PC-3 (cell line): ENCODE measurements around the gene WDR19. TPM values are rescaled to one million over a fixed set of nuclear protein-coding genes. Genes with fewer than 3 reads are reported as not detected.
"Not testable (repeated sequence)": the region's sequence is repeated elsewhere in the genome, so short reads cannot be mapped to it uniquely, and the experiment has no call there.

Source experiments
- ATAC-seq: fragments of 200-7000 bp; cut with Tn5 transposase; 2 replicates; pipeline ENCODE4 v1.9.1; 2020; ENCODE audit warnings: mild to moderate bottlenecking, moderate library complexity
- BruUV-seq: library from RNA; stranded (reverse); fragments of 400-500 nt; replicated peaks from 2 replicates; lab custom pipeline; 2021; lab: Mats Ljungman, UMichigan
- CTCF ChIA-PET: fragments of 300-600 bp; sonication (Branson Sonifier 250); formaldehyde crosslinking; loops from one replicate; lab custom pipeline; 2022; ENCODE audit warnings: antibody characterized with exemption; lab: Charles Lee
- POLR2A ChIA-PET: fragments of 300-600 bp; sonication (Branson Sonifier 250); formaldehyde crosslinking; loops from one replicate; lab custom pipeline; 2022; ENCODE audit warnings: antibody characterized with exemption; ENCODE audit not compliant: unreplicated experiment; lab: Charles Lee
- DNase-seq: peaks from one replicate; pipeline ENCODE4 v3.0.0-alpha.2; 2015
- H2AFZ ChIP-seq: fragments of 300-600 bp; sonication (generic); 2 replicates; pipeline ENCODE4 v1.6.0; 2016; ENCODE audit warnings: antibody characterized with exemption, low read length
- H3F3A ChIP-seq: fragments of 300-600 bp; sonication (generic); one replicate; pipeline ENCODE4 v1.6.0; 2017; ENCODE audit warnings: antibody characterized with exemption, low read length, control low read depth, mild to moderate bottlenecking; ENCODE audit not compliant: unreplicated experiment
- H3K27ac ChIP-seq: fragments of 300-600 bp; sonication (generic); 2 replicates; pipeline ENCODE4 v1.5.1; 2016; ENCODE audit warnings: mild to moderate bottlenecking, low read length
- H3K27me3 ChIP-seq: fragments of 300-600 bp; sonication (generic); 2 replicates; pipeline ENCODE4 v1.6.1; 2016; ENCODE audit warnings: low read length, mixed read lengths
- H3K36me3 ChIP-seq: fragments of 300-600 bp; sonication (generic); 2 replicates; pipeline ENCODE4 v1.6.1; 2016; ENCODE audit warnings: low read depth, mixed run types, low read length, mixed read lengths
- H3K4me1 ChIP-seq: fragments of 300-600 bp; sonication (generic); 2 replicates; pipeline ENCODE4 v1.5.1; 2016; ENCODE audit warnings: low read length; ENCODE audit not compliant: insufficient read depth
- H3K4me2 ChIP-seq: fragments of 300-600 bp; sonication (generic); 2 replicates; pipeline ENCODE4 v1.6.0; 2016; ENCODE audit warnings: low read length
- H3K4me3 ChIP-seq: fragments of 300-600 bp; sonication (generic); 2 replicates; pipeline ENCODE4 v1.5.1; 2016; ENCODE audit warnings: mild to moderate bottlenecking, low read length, mixed read lengths
- H3K79me2 ChIP-seq: fragments of 300-600 bp; sonication (generic); 2 replicates; pipeline ENCODE4 v1.6.1; 2017; ENCODE audit warnings: low read length, mixed read lengths
- H3K9ac ChIP-seq: fragments of 300-600 bp; sonication (generic); 2 replicates; pipeline ENCODE4 v1.6.0; 2016; ENCODE audit warnings: mild to moderate bottlenecking, low read length
- H3K9me2 ChIP-seq: fragments of 300-600 bp; sonication (generic); replicated peaks from 2 replicates; pipeline ENCODE4 v1.6.1; 2016; ENCODE audit warnings: mixed run types, low read length, mixed read lengths
- H3K9me3 ChIP-seq: fragments of 300-600 bp; sonication (generic); 2 replicates; pipeline ENCODE4 v1.6.1; 2016; ENCODE audit warnings: low read length, mixed read lengths
- H4K20me1 ChIP-seq: fragments of 300-600 bp; sonication (generic); 2 replicates; pipeline ENCODE4 v1.6.1; 2016; ENCODE audit warnings: low read length, mixed read lengths
- EZH2 ChIP-seq: fragments of 300-600 bp; sonication (generic); IDR thresholded peaks from one replicate; pipeline ENCODE4 v1.6.1; 2017; ENCODE audit warnings: antibody characterized with exemption, mild to moderate bottlenecking, low read length; ENCODE audit not compliant: unreplicated experiment
- EZH2phosphoT487 ChIP-seq: fragments of 300-600 bp; sonication (generic); IDR thresholded peaks from 2 replicates; pipeline ENCODE4 v1.6.1; 2018; ENCODE audit warnings: mild to moderate bottlenecking, antibody characterized with exemption, low read length, borderline replicate concordance
- intact Hi-C: fragments of 100-400 bp; cut with micrococcal nuclease; formaldehyde crosslinking; loops from 2 replicates; pipeline ENCODE4 v1.9.0; 2023
- total RNA-seq: library from RNA; depleted of rRNA; stranded (reverse); fragments of >200 nt; gene quantifications from 2 replicates; pipeline ENCODE4 v1.2.3, GENCODE V29; 2014
- TF ChIP-seq, protein P1 (sequence below): fragments of 300-600 bp; sonication (generic); conservative IDR thresholded peaks from 2 replicates; pipeline ENCODE4 v1.5.1; 2017; ENCODE audit warnings: antibody characterized with exemption, low read depth, mild to moderate bottlenecking, low read length

Gene WDR19
- total RNA-seq, 1 experiment from 2014 or later: 11.0 TPM

- Histone ChIP-seq H3K36me3 (no peaks in the 10 kb centered on the region), H3K4me3 (no peak overlapping the region), H3K4me2 (no peak overlapping the region), H3K9me2 (no peaks in the 10 kb centered on the region), H3K9me3 (no peaks in the 10 kb centered on the region), H3K27me3 (no peaks in the 10 kb centered on the region), H3K9ac (no peak overlapping the region), H3K4me1 (peaks cover 8% of the 10 kb centered on the region; the same call in 1 of the 2 replicates), H3K27ac (no peak overlapping the region), H4K20me1 (no peaks in the 10 kb centered on the region), H2AFZ (no peak overlapping the region), H3F3A (no peaks in the 10 kb centered on the region), H3K79me2 (no peaks in the 10 kb centered on the region)
- POLR2A ChIA-PET: no interaction called here
- BruUV-seq: no TSS peak
- TF ChIP-seq EZH2phosphoT487 (no peak), EZH2 (no peak)
- TF ChIP-seq, protein P1, sequence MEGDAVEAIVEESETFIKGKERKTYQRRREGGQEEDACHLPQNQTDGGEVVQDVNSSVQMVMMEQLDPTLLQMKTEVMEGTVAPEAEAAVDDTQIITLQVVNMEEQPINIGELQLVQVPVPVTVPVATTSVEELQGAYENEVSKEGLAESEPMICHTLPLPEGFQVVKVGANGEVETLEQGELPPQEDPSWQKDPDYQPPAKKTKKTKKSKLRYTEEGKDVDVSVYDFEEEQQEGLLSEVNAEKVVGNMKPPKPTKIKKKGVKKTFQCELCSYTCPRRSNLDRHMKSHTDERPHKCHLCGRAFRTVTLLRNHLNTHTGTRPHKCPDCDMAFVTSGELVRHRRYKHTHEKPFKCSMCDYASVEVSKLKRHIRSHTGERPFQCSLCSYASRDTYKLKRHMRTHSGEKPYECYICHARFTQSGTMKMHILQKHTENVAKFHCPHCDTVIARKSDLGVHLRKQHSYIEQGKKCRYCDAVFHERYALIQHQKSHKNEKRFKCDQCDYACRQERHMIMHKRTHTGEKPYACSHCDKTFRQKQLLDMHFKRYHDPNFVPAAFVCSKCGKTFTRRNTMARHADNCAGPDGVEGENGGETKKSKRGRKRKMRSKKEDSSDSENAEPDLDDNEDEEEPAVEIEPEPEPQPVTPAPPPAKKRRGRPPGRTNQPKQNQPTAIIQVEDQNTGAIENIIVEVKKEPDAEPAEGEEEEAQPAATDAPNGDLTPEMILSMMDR: no peak
- intact Hi-C loops: no loop called here
- no peak for DNase-seq
- no peak for ATAC-seq
- CTCF ChIA-PET: no interaction called here
Observed at GRCh38 chr4:39178706-39179105, 3.6 kb upstream of the WDR19 start.

GRCh38 chr4:39179681-39180080 is 2.6 kb upstream of the WDR19 start:
- ATAC-seq: no peak
- no peaks in the 10 kb centered on the region for H3F3A ChIP-seq
- CTCF ChIA-PET: no interaction called here
- POLR2A ChIA-PET: no interaction called here
- no peaks in the 10 kb centered on the region for H3K9me2 ChIP-seq
- no TSS peak for BruUV-seq
- H3K4me3 ChIP-seq: no peak overlapping the region
- H4K20me1 ChIP-seq: no peaks in the 10 kb centered on the region
- no peak overlapping the region for H2AFZ ChIP-seq
- no peak overlapping the region for H3K27ac ChIP-seq
- intact Hi-C loops: loop anchor here (5.0 kb wide), 1 partner anchor 147 kb away; the partner anchor contains the start of gene TMEM156
- peaks cover 9% of the 10 kb centered on the region; the same call in 1 of the 2 replicates for H3K4me1 ChIP-seq
- TF ChIP-seq EZH2: no peak
- TF ChIP-seq, protein P1: no peak
- no peak for TF ChIP-seq EZH2phosphoT487
- no peaks in the 10 kb centered on the region for H3K9me3 ChIP-seq
- H3K27me3 ChIP-seq: no peaks in the 10 kb centered on the region
- no peak overlapping the region for H3K9ac ChIP-seq
- no peak for DNase-seq
- no peak overlapping the region for H3K4me2 ChIP-seq
- H3K79me2 ChIP-seq: no peaks in the 10 kb centered on the region
- H3K36me3 ChIP-seq: no peaks in the 10 kb centered on the region

- H3K4me2 ChIP-seq, CTCF ChIA-PET, POLR2A ChIA-PET: not testable (repeated sequence)
Observed at GRCh38 chr4:39180629-39181028, 1.7 kb upstream of the WDR19 start.

More at GRCh38 chr4:39180629-39181028, 1.7 kb upstream of the WDR19 start:
- H3K9ac ChIP-seq, H4K20me1 ChIP-seq, H3F3A ChIP-seq, H3K79me2 ChIP-seq, H3K9me2 ChIP-seq, H3K4me3 ChIP-seq, H3K36me3 ChIP-seq, H3K27me3 ChIP-seq, H3K4me1 ChIP-seq, ATAC-seq, DNase-seq, H3K9me3 ChIP-seq, BruUV-seq, H2AFZ ChIP-seq, H3K27ac ChIP-seq: not testable (repeated sequence)
- intact Hi-C loops: loop anchor here (5.0 kb wide), 1 partner anchor 148 kb away; the partner anchor contains the start of gene TMEM156
